Measurements from ENCODE around the gene HNRNPL.
"Not testable (repeated sequence)": the region's sequence is repeated elsewhere in the genome, so short reads cannot be mapped to it uniquely, and the experiment has no call there.

Gene HNRNPL

DNA sequence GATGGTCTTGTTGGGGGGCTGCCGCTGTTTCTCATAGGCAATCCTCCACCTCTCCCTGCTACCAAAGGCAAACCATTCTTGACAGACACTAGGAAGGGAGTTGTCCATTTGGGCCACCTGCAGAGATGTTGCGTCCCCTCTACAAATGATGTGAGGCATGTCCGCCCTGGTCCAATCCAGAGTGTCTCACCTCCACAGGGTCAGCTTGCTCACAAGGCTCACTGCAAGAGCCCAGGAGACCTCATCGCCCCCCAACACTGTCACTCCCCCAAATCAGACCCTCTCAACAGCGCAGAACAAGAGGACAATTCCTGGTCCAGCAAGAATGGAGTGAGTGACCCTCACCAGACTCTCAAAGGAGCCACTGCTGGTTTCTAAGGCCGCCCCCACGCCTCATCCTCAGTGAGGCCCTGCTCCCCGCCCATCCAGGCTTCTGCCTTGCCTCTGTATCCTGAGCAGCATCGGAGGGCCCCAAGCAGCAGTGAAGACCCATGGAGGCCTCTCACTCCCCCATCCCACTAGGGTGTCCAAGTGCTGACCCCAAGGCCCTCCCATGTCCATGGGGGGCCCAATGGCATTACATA, 6.5 kb downstream of the HNRNPL start:
- no peak for DNase-seq

- DNase-seq = no peak
Observed at GRCh38 chr19:38842439-38843174, 7.2 kb downstream of the HNRNPL start.

DNA sequence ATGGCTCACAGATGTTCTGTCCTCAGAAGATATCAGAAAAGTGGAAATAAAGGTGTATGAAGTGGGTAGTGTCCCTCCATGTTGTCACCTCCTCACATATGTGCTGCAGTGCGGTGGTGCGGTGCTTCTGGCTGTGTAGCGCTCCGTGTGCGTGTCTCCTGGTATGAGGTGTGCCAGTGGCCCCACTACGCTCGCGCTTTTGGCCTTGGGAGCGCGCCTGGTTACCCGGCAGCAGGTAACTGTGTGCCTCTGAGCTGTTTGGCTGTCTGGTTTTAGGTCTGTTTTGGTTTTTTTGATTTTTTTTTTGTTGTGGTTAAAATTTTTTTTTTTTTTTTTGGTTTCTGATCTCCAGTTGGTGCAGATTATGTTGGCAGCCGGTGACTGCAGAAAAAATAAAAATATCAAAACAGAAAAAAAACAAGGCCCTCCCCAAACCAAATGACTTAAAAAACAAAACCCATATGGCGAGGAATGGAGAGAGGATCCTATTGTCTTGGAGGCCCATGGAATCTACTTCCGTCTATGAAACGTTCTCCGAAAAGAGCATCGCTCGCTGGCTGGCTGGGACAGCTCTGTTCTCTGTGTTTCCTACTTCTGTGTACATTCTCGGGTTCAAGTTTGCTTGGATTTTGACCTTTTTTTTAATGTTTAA, 7.9 kb downstream of the HNRNPL start:
- no peak for DNase-seq

DNA sequence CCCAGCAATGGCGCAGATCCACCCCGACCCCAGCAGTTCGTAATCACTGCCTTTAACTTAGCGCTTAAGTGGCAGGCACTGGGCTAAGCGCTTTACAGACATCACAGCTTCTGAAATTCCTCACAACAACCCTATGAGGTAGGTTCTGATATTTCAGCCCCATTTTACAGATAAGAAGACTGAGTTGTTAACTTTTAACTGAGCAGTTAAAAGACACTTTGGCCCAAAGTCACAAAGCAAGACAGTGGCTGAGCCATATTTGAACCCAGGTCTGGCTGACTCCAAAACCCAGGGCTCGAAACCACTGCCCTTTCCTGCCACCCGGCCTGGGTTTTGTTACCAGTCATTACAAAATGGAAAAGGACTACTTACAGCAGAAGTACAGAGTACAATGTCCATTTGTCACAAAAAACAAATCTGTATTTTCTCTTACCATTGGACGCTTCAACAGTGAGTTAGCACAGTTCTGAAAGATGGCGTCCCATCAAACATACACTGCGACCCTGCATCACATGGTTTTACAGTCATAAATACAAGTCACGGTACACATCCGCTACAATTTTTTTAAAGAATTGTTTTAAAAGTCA, 8.5 kb downstream of the HNRNPL start:
- no peak for DNase-seq

GRCh38 chr19:38840583-38840968, 9.2 kb downstream of the HNRNPL start:
- no peak for DNase-seq

DNA sequence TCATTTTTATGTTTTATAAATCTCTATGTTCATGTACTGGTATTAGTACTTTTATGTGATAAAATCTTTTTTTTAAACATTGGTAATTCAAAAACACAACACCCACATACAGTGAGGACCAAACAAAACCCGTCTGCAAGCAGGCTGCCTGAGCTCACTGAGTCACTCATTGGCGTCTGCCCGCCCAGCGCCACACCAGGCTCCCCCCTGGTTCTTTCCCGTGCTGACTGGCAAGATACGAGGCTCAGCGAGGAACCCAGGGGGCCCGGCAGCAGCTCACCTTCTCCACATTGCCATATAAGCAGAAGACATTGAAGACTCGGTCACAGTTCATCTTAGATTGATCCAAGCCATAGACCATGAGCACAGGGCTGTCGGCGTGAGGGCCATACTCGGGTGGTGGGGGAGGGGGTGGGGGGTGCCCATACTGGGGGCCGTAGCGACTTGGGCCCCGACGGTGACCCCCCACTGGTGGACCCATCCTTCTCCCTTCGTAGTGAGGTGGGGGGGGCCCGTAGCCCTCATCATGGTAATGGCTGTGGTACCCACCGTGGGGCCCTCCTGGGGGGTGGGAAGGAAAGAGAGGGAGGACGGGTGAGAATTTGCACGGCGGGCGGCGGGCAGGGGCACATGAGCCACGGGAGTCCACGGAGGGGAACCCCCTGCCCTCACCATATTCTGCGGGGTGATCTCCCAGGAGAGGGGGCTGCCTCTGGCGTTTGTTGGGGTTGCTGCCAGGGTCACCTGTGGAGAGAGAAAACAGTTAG, 9.8 kb downstream of the HNRNPL start:
- no peak for DNase-seq

GRCh38 chr19:38838986-38839761, 10.6 kb downstream of the HNRNPL start:
- DNase-seq = no peak

DNA sequence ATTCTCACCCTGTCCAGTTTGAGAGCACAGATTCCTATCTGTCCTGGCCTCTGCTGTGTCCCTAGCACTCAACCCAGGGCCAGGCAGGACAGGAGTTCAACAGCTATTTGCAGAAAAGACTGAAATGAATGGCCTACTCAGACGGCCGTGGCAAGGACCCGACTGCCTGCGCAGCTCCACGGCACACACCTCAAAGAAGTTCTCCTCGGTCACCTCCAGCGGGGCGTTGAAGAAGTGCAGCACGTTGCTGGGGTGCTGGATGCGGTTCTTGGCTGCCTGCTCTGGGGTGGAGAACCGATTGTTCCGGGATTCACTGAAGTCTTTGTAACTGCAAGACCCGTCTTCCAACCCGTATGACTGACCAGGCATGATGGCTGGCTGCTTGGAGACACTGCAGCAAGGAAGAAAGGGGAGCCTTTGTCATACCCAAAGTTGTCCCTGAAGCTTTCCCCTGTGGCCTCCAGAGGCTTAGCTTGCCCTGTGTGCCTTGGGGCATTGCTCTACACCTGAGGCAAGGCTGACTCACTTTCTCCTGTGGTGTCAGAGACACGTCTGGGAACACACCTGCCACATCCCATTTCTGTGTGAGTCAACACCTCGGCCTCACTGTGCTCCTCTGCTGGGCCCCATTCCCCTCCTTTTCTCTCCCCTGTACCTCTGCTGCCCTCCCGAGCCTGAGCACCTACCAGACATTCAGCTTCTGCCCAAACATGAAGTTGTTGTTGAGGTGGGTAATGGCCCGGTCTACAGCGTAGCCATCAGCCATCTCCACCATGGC, 11.4 kb downstream of the HNRNPL start:
- DNase-seq = no peak

GRCh38 chr19:38837656-38838121, 12.1 kb downstream of the HNRNPL start:
- DNase-seq = no peak

DNA sequence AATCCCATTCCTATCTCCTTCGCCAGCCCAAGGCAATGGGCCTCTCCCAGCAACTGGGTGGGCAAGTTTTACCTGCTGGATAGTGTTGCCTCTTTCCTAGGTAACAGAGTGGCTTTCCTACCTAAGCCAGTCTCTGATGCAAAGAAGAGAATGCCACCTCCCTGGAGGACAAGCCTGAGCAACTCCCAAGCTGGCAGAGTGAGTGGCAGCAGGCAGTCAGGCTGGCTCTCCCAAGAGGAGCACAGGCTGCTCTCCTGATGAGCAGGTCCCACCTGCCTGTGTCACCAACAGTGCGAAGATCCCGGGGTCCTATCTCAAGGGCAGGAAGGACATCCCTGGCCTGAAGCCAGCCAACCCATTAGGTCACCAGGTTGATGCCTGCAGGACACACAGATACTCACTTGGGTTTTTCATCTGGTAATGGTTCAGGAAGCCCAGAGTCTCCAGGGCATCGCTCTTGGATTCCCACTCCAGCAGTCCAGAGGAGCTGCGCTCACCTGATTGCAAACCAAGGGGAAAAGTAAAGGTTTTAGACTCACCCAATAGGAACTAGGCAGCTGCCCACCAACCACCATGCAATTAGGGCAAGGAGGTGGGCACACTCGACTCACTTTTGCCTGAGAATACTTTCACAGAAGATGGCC, 12.7 kb downstream of the HNRNPL start:
- DNase-seq = no peak

DNA sequence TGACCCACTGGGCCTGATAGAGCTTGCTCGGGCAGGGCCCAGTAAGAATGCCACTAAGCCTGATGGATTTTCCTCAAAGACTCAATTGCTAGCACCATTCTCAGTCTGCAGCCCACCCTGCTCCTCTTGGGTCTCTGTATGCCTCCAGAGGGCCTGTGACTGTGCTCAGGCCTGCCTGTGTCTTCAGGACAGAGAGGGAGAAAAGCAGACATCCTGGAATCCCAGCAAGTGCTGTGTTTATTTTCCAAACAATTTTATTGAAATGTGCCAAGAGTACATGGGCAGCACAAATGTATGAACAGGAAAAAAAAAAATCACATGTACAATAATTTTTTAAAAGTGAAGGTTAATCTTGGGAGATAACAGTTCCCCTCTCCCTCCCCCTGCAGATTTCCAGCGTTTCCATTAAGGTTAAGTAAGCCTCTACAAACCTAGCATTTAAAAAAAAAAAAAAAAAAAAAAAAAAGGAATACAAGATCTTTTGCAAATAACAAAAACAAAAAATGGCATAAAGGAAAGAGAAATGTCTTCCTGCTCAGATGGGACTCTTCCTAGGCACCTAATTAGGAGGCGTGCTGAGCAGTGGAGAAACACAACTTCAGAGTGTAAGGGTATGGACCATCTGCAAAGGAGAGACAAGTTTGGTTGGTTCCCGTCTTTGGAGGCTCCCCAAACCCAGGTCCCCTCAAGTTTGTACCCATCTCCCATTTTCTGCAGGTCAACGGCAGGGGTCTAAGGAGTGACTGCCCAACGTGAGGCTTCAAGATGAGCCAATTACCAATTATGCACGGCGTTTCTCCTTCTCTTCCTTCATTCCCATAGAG, 13.4 kb downstream of the HNRNPL start:
- no peak for DNase-seq

GRCh38 chr19:38834590-38834989, 15.2 kb downstream of the HNRNPL start:
- no peak for DNase-seq

- no peak for DNase-seq
Observed at GRCh38 chr19:38834104-38834490, 15.7 kb downstream of the HNRNPL start.

DNA sequence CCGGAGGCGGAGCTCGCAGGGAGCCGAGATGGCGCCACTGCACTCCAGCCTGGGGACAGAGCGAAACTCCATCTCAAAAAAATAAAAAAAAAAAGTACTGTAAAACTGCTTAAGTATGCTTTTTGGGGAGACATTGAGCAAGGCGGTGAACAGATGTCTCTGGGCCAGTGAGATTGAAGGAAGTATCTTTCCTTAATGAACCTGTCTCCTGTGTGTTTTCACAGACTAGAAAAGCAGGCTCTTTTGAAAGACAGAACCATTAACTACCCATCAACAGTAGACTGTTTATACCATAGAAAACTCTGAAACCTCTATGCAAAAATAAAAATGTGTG, 16.7 kb downstream of the HNRNPL start:
- DNase-seq = no peak

DNA sequence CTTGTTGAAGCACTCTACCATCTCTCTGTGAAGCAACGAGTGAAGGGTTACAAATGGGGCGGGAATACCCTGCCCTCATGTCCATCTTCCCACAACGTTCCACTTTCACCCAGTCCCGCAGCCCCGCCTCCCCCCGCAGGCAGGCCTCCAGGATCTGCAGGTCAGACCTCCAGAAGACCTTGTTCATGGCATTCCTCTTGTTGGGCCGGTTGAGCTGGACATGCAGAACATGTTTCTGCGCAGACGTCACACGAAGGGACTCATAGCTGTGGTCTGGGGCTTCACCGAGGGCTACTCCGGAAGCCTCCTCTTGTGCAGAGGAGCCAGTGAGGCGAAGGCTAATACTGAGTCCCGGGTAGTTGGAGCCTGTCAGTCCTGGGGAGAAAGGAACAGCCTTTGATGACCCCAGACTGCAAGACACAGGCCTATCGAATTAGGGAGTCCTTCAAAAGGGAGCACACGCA, 18.6 kb downstream of the HNRNPL start:
- DNase-seq = peak; percentile 82

DNA sequence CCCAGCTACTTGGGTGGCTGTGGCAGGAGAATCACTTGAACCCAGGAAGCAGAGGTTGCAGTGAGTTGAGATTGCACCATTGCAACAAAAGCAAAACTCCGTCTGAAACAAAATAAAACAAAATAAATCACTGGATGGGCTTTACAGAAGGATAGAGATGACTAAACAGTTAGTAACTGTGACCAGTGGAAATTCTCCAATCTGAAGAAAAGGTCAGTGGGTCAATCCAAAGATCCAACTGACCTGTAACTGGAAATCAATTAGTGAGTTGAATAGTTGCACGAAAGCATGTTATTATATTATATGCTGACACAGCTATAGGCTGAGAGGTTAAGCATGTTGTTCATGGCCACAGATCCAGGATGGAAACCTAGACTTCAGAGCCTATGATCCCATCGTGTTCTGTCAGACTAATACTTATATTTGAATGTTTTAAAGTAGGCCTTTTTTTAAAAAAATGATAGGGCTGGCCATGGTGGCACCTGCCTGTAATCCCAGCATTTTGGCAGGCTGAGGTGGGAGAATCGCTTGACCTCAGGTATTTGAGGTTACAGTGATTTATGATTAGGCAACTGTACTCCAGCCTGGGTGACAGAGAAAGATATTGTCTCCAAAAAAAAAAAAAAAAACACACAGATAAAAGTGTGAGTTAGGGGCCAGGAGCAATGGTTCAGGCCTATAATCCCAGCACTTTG, 19.6 kb downstream of the HNRNPL start:
- DNase-seq = no peak

- not testable (repeated sequence) for DNase-seq
Observed at GRCh38 chr19:38829203-38829602, 20.6 kb downstream of the HNRNPL start.

DNA sequence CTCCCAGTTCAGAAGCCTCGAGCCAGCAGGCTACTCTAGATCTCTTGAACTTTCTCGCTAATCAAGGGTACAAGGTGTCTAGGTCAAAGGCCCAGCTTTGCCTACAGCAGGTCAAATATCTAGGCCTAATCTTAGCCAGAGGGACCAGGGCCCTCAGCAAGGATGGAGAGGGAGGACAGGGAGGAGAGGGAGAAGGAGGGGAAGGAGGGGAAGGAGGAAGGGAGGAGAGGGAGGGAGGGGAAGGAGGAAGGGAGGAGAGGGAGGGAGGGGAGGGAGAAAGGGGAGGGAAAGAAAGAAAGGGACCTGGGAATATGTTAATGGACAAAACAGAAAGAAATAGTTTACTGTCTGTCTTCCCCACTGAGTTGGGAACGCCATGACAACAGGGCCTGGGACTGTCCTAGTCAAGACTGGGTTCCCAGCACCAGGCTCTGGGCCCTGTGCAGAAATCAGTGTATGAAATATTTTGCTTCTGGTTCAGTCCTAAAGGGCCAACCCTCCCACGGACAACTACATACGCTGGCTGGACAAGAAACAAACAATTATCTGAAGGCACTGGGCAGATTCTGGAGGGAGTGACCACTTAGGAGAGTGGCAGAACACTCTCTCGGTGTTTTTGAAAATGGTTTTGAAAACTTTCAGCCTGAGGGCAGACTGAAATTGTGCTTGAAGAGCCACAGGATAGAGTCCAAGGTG, 22.8 kb downstream of the HNRNPL start:
- DNase-seq = no peak

DNA sequence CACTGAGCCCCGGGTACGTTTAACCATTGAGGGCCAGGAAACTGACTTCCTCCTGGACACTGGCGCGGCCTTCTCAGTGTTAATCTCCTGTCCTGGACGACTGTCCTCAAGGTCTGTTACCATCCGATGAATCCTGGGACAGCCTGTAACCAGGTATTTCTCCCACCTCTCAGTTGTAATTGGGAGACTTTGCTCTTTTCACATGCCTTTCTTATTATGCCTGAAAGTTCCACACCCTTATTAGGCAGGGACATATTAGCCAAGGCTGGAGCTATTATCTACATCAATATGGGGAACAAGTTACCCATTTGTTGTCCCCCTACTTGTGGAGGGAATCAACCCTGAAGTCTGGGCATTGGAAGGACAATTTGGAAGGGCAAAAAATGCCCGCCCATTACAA, 23.9 kb downstream of the HNRNPL start:
- not testable (repeated sequence) for DNase-seq

Measured in eye (tissue), 1 donor.